ENCODE measurements around the gene MAP3K13.

GRCh38 chr3:185503521-185503920, 140.6 kb downstream of the MAP3K13 start:
- TF ChIP-seq CTCF (IDR thresholded peaks at IDR 0.05; ENCODE audit: insufficient read depth, low read length, poor library complexity, severe bottlenecking) (no peak), EZH2phosphoT487 (conservative IDR thresholded peaks at IDR 0.05; ENCODE audit: low read length) (no peak)
